GM21576 (cell line): ENCODE data around the gene SLC6A9.

ENCODE experiments used
- ATAC-seq: cut with Tn5 transposase; IDR thresholded peaks from one replicate; pipeline ENCODE4 v1.9.1; 2021; ENCODE audit warnings: mild to moderate bottlenecking, moderate library complexity; ENCODE audit not compliant: unreplicated experiment

SLC6A9 gene

GRCh38 chr1:43951021-43951985 lies 80.0 kb downstream of the SLC6A9 start:
- no peak for ATAC-seq

- no peak for ATAC-seq
These were observed 81.6 kb downstream of the SLC6A9 start for GRCh38 chr1:43949678-43950077.

- ATAC-seq: no peak
These were observed 83.3 kb downstream of the SLC6A9 start for GRCh38 chr1:43947874-43948437.

- ATAC-seq: no peak
These were observed 84.0 kb downstream of the SLC6A9 start for GRCh38 chr1:43947061-43947873.
